BJ (cell line): ENCODE results near the gene POLR3H. TPM values are rescaled to one million over a fixed set of nuclear protein-coding genes. Genes with fewer than 3 reads are reported as not detected.

Experiments
- CTCF ChIA-PET: fragments of 350-600 bp; formaldehyde crosslinking; extraction: SDS; loops from one replicate; lab custom pipeline; 2021; ENCODE audit warnings: antibody characterized with exemption, inconsistent platforms; lab: Yijun Ruan, JAX
- POLR2A ChIA-PET: fragments of 300-600 bp; sonication (Branson Sonifier 250); formaldehyde crosslinking; extraction: SDS; loops from one replicate; lab custom pipeline; 2021; ENCODE audit warnings: antibody characterized with exemption; lab: Charles Lee
- DNase-seq: peaks from one replicate; pipeline ENCODE4 v3.0.0-alpha.2; 2011; ENCODE audit warnings: low read depth
- H3K27me3 ChIP-seq: 2 replicates; pipeline ENCODE4 v1.6.0; 2011; ENCODE audit warnings: low read length; ENCODE audit not compliant: control insufficient read depth, insufficient read depth
- H3K36me3 ChIP-seq: 2 replicates; pipeline ENCODE4 v1.5.1; 2011; ENCODE audit warnings: low read length; ENCODE audit not compliant: control insufficient read depth, insufficient read depth
- H3K4me3 ChIP-seq: 2 replicates; pipeline ENCODE4 v1.5.1; 2011; ENCODE audit warnings: low read depth, mild to moderate bottlenecking, control low read depth, low read length
- polyA plus RNA-seq: library from polyadenylated mRNA; depleted of rRNA; stranded (reverse); fragments of >200 nt; gene quantifications from 2 replicates; pipeline ENCODE4 v1.2.3, GENCODE V29; 2011
- TF ChIP-seq, protein P1 (sequence below): IDR thresholded peaks from 2 replicates; pipeline ENCODE4 v1.5.1; 2011; ENCODE audit warnings: low read depth, mild to moderate bottlenecking, control low read depth, inconsistent platforms, low read length, moderate library complexity; ENCODE audit not compliant: insufficient read depth

Gene POLR3H
- polyA plus RNA-seq, 1 experiment: 52.5 TPM

- CTCF ChIA-PET: interaction anchor here (1.0 to 1.8 kb wide), 3 partner anchors 11 to 85 kb away, joined by 3 to 7 read pairs (median 4); no protein-coding TSS in a partner anchor
- Histone ChIP-seq H3K36me3 (no peaks in the 10 kb centered on the region), H3K4me3 (no peak overlapping the region), H3K27me3 (no peaks in the 10 kb centered on the region)
- POLR2A ChIA-PET: no interaction called here
- DNase-seq: no peak
- TF ChIP-seq, protein P1, sequence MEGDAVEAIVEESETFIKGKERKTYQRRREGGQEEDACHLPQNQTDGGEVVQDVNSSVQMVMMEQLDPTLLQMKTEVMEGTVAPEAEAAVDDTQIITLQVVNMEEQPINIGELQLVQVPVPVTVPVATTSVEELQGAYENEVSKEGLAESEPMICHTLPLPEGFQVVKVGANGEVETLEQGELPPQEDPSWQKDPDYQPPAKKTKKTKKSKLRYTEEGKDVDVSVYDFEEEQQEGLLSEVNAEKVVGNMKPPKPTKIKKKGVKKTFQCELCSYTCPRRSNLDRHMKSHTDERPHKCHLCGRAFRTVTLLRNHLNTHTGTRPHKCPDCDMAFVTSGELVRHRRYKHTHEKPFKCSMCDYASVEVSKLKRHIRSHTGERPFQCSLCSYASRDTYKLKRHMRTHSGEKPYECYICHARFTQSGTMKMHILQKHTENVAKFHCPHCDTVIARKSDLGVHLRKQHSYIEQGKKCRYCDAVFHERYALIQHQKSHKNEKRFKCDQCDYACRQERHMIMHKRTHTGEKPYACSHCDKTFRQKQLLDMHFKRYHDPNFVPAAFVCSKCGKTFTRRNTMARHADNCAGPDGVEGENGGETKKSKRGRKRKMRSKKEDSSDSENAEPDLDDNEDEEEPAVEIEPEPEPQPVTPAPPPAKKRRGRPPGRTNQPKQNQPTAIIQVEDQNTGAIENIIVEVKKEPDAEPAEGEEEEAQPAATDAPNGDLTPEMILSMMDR: no peak
Measured at GRCh38 chr22:41488076-41488475, 56.2 kb downstream of the POLR3H start.

DNA sequence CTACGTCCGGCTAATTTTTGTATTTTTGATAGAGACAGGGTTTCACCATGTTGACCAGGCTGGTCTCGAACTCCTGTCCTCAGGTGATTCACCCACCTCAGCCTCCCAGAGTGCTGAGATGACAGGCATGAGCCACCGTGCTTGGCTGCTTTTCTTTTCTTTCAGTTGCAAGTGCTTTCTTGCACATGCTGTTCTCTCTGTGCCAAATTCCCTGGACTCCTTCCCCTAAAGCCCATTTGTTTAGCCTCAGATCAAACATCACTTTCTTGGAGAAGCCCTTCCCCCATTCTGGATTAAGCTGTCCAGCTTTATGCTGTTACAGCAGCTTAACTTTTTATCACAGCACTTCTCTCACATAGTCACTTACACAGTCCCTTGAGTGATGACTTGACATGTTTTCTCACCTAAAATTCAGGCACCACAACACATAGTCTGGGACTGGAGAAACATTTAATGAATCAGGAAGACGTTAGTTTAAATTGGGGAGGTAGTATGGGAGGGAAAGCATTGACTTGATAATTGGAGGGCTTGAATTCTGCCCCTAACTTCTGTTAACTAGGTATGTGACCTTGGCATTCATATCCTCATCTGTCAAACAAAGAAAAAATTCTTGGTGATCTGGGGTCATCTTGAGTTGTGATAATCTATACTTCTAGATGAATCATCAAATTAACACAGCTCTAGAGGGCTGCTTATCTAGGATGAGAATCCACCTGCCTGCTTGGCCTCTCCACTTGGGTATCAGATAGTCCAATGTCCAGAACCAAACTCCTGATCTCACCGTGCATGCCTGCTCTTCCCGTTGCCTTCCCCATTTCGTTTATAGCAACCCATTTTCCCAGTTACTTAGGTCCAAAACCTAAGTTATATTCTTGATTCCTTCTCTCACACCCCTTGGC is 57.0 kb downstream of the POLR3H start:
- DNase-seq: no peak
- no peaks in the 10 kb centered on the region for H3K27me3 ChIP-seq
- TF ChIP-seq, protein P1: no peak
- CTCF ChIA-PET: interaction anchor here (1.0 to 1.5 kb wide), 2 partner anchors 18 to 83 kb away, joined by 3 read pairs; no protein-coding TSS in a partner anchor
- no peak overlapping the region for H3K4me3 ChIP-seq
- POLR2A ChIA-PET: no interaction called here
- no peaks in the 10 kb centered on the region for H3K36me3 ChIP-seq

DNA sequence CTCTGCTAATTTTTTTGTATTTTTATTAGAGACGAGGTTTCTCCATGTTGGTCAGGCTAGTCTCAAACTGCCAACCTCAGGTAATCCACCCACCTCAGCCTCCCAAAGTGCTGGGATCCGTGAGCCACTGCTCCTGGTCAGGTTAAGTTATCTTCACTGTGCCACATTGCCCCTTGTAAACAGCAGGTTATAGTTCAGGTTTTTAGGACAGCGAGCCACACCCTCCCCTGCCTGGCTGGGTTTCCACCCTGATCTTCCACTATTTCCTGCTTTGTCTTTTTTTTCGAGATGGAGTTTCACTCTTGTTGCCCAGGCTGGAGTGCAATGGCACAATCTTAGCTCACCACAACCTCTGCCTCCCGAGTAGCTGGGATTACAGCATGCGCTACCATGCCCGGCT is 59.2 kb downstream of the POLR3H start:
- H3K27me3 ChIP-seq: no peaks in the 10 kb centered on the region
- H3K36me3 ChIP-seq: no peaks in the 10 kb centered on the region
- CTCF ChIA-PET: interaction anchor here (1.0 kb wide), 1 partner anchor 157 kb away, joined by 3 read pairs; no protein-coding TSS in a partner anchor
- no peak overlapping the region for H3K4me3 ChIP-seq
- POLR2A ChIA-PET: no interaction called here
- no peak for DNase-seq
- TF ChIP-seq, protein P1: no peak

DNA sequence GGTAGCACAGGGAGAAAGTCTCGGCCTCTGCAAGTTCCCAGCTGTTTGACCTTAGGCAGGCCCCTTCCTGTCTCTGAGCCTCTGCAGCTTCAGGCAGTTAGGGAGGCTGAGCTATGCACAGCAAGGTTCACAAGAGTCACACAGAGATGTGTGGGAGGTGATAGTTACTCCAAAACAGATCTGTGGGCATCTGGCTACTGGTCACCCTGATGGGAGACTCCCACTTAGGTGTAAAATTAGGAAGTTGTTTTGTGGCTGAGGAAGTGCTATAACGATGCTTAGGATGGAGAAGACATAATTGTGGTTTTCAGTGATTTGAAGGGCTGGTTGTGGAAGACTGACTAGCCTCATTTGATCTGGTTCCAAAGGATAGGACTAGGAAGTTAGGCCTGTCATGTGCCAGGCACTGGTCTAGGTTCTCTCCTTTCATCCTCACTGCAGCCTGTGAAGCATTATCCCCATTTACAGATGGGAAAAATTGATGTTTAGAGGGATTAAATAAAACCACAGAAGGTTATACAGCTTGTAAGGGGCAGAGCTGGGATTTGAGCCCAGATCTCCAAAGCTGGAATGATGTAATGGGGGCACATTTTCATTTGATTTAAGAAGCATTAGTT is 61.8 kb downstream of the POLR3H start:
- no peak for DNase-seq
- ChIA-PET POLR2A (no interaction called here), CTCF (interaction anchor here (0.5 to 4.2 kb wide), 7 partner anchors 14 to 115 kb away, joined by 3 to 17 read pairs (median 6); partner anchors contain the start of genes ACO2 and PHF5A)
- no peaks in the 10 kb centered on the region for H3K36me3 ChIP-seq
- no peaks in the 10 kb centered on the region for H3K27me3 ChIP-seq
- no peak overlapping the region for H3K4me3 ChIP-seq
- TF ChIP-seq, protein P1: no peak

DNA sequence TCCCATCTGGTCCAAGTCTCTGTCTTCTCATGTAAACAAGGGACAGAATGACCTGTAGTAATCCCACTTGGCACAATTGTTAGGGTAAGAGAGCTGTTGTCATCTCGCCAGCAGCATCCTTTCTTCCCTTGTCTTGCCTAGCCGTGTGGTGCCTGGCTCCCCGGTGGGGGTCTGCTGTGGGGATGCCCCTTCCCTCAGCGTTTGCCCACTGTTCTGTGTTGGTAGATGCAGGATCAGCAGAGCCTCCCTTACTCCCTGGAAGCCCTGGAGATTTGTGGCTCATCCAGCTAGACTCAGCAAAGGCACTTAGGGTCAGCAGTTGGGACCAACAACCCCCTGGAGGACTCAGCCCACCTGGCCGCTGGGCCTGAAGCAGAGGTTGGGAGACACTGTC is 62.3 kb downstream of the POLR3H start:
- Histone ChIP-seq H3K4me3 (no peak overlapping the region), H3K36me3 (no peaks in the 10 kb centered on the region), H3K27me3 (no peaks in the 10 kb centered on the region)
- TF ChIP-seq, protein P1: no peak
- ChIA-PET POLR2A (no interaction called here), CTCF (interaction anchor here (0.5 to 4.2 kb wide), 6 partner anchors 13 to 115 kb away, joined by 3 to 17 read pairs (median 6); partner anchors contain the start of genes ACO2 and PHF5A)
- no peak for DNase-seq
